Neural crest cell (in vitro differentiated cells): ENCODE results near the gene MXRA8. TPM values are rescaled to one million over a fixed set of nuclear protein-coding genes. Genes with fewer than 3 reads are reported as not detected.

Experiments
- DNase-seq: peaks from one replicate; pipeline ENCODE4 v3.0.0; 2021; ENCODE audit warnings: low read depth, mixed read lengths, low spot score
- H3K27ac Mint-ChIP-seq: one replicate; pipeline ENCODE4 v1.8.0; 2021; ENCODE audit warnings: mild to moderate bottlenecking, mixed read lengths; ENCODE audit not compliant: unreplicated experiment
- H3K27me3 Mint-ChIP-seq: 2 replicates; pipeline ENCODE4 v1.8.0; 2021; ENCODE audit warnings: low read depth, mild to moderate bottlenecking, mixed read lengths
- H3K36me3 Mint-ChIP-seq: 2 replicates; pipeline ENCODE4 v1.8.0; 2021; ENCODE audit warnings: low read depth, mild to moderate bottlenecking, mixed read lengths
- H3K4me1 Mint-ChIP-seq: 2 replicates; pipeline ENCODE4 v1.8.0; 2021; ENCODE audit warnings: mixed read lengths
- H3K4me3 Mint-ChIP-seq: one replicate; pipeline ENCODE4 v1.8.0; 2021; ENCODE audit warnings: mild to moderate bottlenecking, mixed read lengths
- H3K9me3 Mint-ChIP-seq: 2 replicates; pipeline ENCODE4 v1.8.0; 2021; ENCODE audit warnings: mixed read lengths
- CTCF ChIP-seq: fragments of 200-600 bp; sonication (generic); conservative IDR thresholded peaks from 2 replicates; pipeline ENCODE4 v1.5.0; 2021; ENCODE audit warnings: antibody characterized with exemption, mild to moderate bottlenecking
- total RNA-seq: library from RNA; stranded (reverse); gene quantifications from 2 replicates; pipeline ENCODE4 v1.2.1, GENCODE V29; 2021

The MXRA8 gene
- total RNA-seq, 1 donor from 2014 or later = 5.8 TPM

DNA sequence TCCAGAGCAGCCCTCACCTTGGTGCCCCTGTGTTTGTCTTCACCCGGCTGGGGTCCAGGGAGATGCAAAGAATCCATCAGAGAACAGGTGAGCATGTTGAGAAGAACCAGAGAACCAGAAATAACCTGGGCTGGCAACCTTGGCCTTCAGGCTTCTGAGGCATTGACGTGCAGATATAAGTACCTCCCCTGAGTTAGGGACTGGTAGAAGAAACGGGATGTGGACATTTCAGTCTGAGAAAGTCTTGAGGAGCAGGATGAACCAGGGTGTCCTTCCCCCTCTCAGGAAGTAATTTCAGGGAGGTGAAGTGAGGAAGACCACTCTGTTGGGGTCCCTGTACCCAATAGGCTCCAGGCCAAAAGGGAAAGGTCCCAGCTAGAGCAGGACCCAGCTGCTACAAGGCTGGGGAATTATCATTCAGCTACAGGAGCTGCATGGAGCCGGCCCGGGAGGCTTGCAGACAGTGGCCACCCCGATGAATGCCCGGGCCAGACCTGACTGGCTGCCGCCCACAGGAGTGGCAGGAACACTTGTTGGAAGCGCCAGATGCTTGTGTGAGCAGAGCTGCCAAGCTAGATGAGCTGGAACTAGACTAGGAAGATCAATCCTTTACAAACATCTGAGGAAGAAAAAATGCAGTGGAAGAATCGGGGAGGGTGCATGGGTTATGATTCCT is 18.3 kb upstream of the MXRA8 start:
- H3K4me1 Mint-ChIP-seq = peaks cover 9% of the 10 kb centered on the region
- H3K4me3 Mint-ChIP-seq = no peak overlapping the region

DNA sequence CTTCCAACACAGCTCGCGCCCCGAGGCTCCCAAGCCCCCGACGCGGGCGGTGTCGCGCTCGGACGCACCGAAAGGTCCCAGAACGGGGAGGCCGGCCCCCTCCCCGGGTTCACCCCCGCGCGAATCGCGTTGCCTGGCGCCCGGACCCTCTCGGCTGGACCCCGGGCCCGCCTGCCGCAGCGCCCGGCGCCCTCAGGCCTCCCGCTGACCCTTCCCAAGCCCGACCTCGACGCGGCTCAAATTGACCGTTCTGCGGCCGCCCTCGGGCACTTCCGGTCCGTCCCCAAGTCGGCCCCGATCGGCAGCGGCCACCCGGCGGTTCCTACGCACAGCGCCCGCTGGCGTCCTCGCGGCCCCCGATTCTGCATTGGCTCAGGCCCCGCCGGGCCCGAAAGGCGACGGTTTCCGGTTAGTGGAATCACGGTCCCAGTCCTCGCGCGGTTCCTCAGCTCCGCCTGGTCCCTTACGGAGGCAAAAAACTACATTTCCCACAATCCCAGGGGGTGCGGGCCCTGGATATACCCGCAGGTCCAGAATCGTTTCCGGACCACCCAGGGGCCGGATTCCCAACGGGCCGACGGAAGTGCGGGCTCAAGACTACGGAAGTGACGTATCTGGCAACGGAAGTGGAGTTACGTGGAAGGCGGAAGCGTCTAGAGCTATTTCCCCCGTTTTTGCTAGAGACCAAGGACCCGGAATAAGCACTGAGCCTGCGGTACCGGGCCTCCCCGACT is 16.7 kb upstream of the MXRA8 start, which contains the start of gene AURKAIP1:
AURKAIP1 (minus strand) TSS at position 279 of the 734 bp plus-strand sequence. CDS start 451 bp downstream, outside the sequence.
- Mint-ChIP-seq H3K4me1 (peaks cover 9% of the 10 kb centered on the region), H3K4me3 (peak within 1 kb of the TSS; percentile 93), H3K27me3 (no peaks in the 10 kb centered on the region), H3K36me3 (no peaks in the 10 kb centered on the region), H3K9me3 (no peaks in the 10 kb centered on the region), H3K27ac (peak within 1 kb of the TSS; percentile 94)
- peak; percentile 31 for TF ChIP-seq CTCF
- DNase-seq = peak; percentile 92

More for the DNA sequence above, 18.3 kb upstream of the MXRA8 start:
- no peak for TF ChIP-seq CTCF
- no peaks in the 10 kb centered on the region for H3K36me3 Mint-ChIP-seq
- no peak for DNase-seq
- no peak overlapping the region for H3K27ac Mint-ChIP-seq
- H3K9me3 Mint-ChIP-seq = no peaks in the 10 kb centered on the region
- H3K27me3 Mint-ChIP-seq = no peaks in the 10 kb centered on the region

DNA sequence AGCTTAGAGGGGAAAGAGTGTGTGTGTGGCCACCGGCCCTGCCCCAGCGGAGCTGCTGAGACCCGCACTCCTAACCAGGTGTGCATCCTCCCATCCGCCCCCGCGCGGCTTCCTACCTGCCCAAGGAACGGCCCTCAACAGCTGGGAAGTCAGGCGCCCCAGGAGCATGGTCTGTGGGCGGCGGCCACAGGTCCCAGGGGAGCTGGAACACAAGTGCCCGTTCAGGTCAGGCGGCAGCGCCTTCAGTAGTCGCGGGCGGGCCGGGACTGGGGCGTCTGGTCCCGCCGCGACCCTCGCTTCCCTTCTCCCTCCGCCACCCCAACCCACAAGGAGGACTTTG is 16.2 kb upstream of the MXRA8 start:
- Mint-ChIP-seq H3K4me1 (peaks cover 9% of the 10 kb centered on the region), H3K4me3 (peak overlapping the region; percentile 93), H3K27me3 (no peaks in the 10 kb centered on the region), H3K36me3 (no peaks in the 10 kb centered on the region), H3K9me3 (no peaks in the 10 kb centered on the region), H3K27ac (no peak overlapping the region)
- TF ChIP-seq CTCF = no peak
- no peak for DNase-seq

GRCh38 chr1:1373815-1374588 is 15.6 kb upstream of the MXRA8 start:
- Mint-ChIP-seq H3K9me3 (no peaks in the 10 kb centered on the region), H3K36me3 (no peaks in the 10 kb centered on the region), H3K27ac (no peak overlapping the region), H3K4me3 (peak overlapping the region; percentile 93), H3K27me3 (no peaks in the 10 kb centered on the region), H3K4me1 (peaks cover 9% of the 10 kb centered on the region)
- no peak for DNase-seq
- TF ChIP-seq CTCF = no peak

DNA sequence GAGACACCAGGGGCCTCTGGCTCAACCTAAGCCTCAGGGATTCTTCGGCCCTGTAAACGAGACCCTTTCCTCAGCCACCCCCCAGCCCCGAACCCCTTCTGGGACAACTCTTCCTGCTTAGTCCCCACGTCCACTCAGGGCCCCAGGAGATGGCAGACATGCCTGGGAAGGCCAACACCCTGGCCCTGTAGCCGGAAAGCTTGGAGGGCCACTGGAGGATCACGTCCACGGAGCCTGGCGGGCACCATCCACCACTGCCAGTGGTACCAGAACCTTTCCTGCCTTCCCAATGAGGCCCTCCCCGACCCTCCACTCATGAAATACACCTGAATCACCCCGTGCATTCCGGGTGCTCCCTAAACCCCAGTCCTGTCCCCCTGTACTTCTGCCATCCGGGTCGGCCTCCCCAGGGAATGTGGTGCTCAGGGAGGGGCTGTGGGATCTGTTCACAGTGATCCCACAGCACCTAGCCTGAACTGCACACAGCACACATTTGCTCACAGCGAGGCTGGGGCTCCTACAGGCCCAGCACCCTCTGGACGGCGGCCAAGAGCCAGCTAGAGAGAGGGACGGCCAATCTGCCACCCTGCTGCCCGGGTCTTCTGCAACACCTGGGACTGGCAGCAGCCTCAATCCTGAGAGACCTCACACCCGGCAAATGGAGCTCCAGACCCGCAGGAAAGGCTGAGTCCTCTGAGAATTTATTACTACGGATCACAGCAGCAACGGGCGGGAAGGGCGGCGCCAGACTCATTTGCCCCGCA is 14.9 kb upstream of the MXRA8 start:
- no peak overlapping the region for H3K27ac Mint-ChIP-seq
- no peak for DNase-seq
- no peaks in the 10 kb centered on the region for H3K36me3 Mint-ChIP-seq
- H3K27me3 Mint-ChIP-seq = no peaks in the 10 kb centered on the region
- no peak for TF ChIP-seq CTCF
- no peaks in the 10 kb centered on the region for H3K9me3 Mint-ChIP-seq
- H3K4me1 Mint-ChIP-seq = peaks cover 9% of the 10 kb centered on the region
- H3K4me3 Mint-ChIP-seq = peak overlapping the region; percentile 75
